Keratinocyte (primary cell): ENCODE results near the gene DMPK. TPM values are rescaled to one million over a fixed set of nuclear protein-coding genes. Genes with fewer than 3 reads are reported as not detected.

Source experiments
- DNase-seq: peaks from one replicate; pipeline ENCODE4 v3.0.0-alpha.2; 2011; ENCODE audit warnings: low read depth, missing footprints, low spot score
- FAIRE-seq: peaks from 2 replicates; lab custom pipeline; 2011; peaks lifted over from hg19 to GRCh38; lab: Jason Lieb, UNC
- H2AFZ ChIP-seq: 2 replicates; pipeline ENCODE4 v1.6.0; 2012; ENCODE audit warnings: low read length, control low read depth, inconsistent platforms; ENCODE audit not compliant: control insufficient read depth
- H3K27ac ChIP-seq: 2 replicates; pipeline ENCODE4 v1.5.1; 2011; ENCODE audit warnings: low read length; ENCODE audit not compliant: control insufficient read depth, insufficient read depth
- H3K27me3 ChIP-seq: 3 replicates; pipeline ENCODE4 v1.6.0; 2011; ENCODE audit warnings: low read length; ENCODE audit not compliant: control insufficient read depth, insufficient read depth; ENCODE audit errors: extremely low read depth
- H3K36me3 ChIP-seq, 2 experiments: 2 replicates in 1 of 2; 3 replicates in 1 of 2; pipeline ENCODE4 v1.5.1; 2011; ENCODE audit warnings: low read length in 2 of 2, mild to moderate bottlenecking in 1 of 2; ENCODE audit not compliant: control insufficient read depth in 2 of 2, insufficient read depth in 2 of 2; ENCODE audit errors: extremely low read depth in 1 of 2
- H3K4me1 ChIP-seq: 3 replicates; pipeline ENCODE4 v1.5.1; 2011; ENCODE audit warnings: low read length; ENCODE audit not compliant: control insufficient read depth, insufficient read depth; ENCODE audit errors: extremely low read depth
- H3K4me2 ChIP-seq: 3 replicates; pipeline ENCODE4 v1.6.0; 2011; ENCODE audit warnings: low read depth, low read length; ENCODE audit not compliant: control insufficient read depth, insufficient read depth; ENCODE audit errors: extremely low read depth
- H3K4me3 ChIP-seq, 3 experiments: fragments of 200-600 bp in 1 of 3; sonication (generic) in 1 of 3; 2 replicates in 2 of 3; 3 replicates in 1 of 3; pipeline ENCODE4 v1.5.1; 2011 to 2016; ENCODE audit warnings: low read length in 3 of 3, mild to moderate bottlenecking in 3 of 3, control low read depth in 2 of 3, inconsistent platforms in 1 of 3, low read depth in 1 of 3, mixed read lengths in 1 of 3, mixed run types in 1 of 3, moderate library complexity in 1 of 3; ENCODE audit not compliant: control insufficient read depth in 2 of 3, insufficient read depth in 2 of 3; ENCODE audit errors: extremely low read depth in 1 of 3
- H3K79me2 ChIP-seq: 2 replicates; pipeline ENCODE4 v1.6.0; 2012; ENCODE audit warnings: low read length; ENCODE audit not compliant: control insufficient read depth, insufficient read depth
- H3K9ac ChIP-seq: 3 replicates; pipeline ENCODE4 v1.6.0; 2011; ENCODE audit warnings: low read length; ENCODE audit not compliant: control insufficient read depth, insufficient read depth; ENCODE audit errors: extremely low read depth
- H3K9me1 ChIP-seq: 3 replicates; pipeline ENCODE4 v1.6.0; 2011; ENCODE audit warnings: low read length; ENCODE audit not compliant: control insufficient read depth, insufficient read depth; ENCODE audit errors: extremely low read depth
- H3K9me3 ChIP-seq: 2 replicates; pipeline ENCODE4 v1.5.1; 2012; ENCODE audit warnings: low read depth, low read length; ENCODE audit not compliant: control insufficient read depth
- H4K20me1 ChIP-seq: 3 replicates; pipeline ENCODE4 v1.6.0; 2011; ENCODE audit warnings: low read length; ENCODE audit not compliant: control insufficient read depth, insufficient read depth; ENCODE audit errors: extremely low read depth
- EZH2 ChIP-seq: IDR thresholded peaks from one replicate; pipeline ENCODE4 v1.6.1; 2012; ENCODE audit warnings: inconsistent platforms, mild to moderate bottlenecking, low read length, moderate library complexity
- dilution Hi-C: fragments of 300-500 bp; cut with MboI; formaldehyde crosslinking; loops from one replicate; pipeline ENCODE4 v1.7.0; 2020; ENCODE audit warnings: low sequenced_read_pairs; ENCODE audit not compliant: extremely low pct_ligation_motif_present
- polyA plus RNA-seq, 5 experiments: library from polyadenylated mRNA; depleted of rRNA in 3 of 5; stranded (reverse) in 3 of 5; stranded (forward) in 1 of 5; unstranded in 1 of 5; fragments of >200 nt; gene quantifications; 1 replicate in 1 of 5; 2 replicates in 3 of 5; 3 replicates in 1 of 5; pipeline versions ENCODE4 v1.2.1 to v1.2.3, GENCODE V29; 2011 to 2012; ENCODE audit warnings: missing spikeins in 2 of 5, low read depth in 1 of 5, low replicate concordance in 1 of 5
- TF ChIP-seq, protein P1 (sequence below), 3 experiments: IDR thresholded peaks in 1 of 3; conservative IDR thresholded peaks in 1 of 3; optimal IDR thresholded peaks in 1 of 3; 2 replicates in 2 of 3; 3 replicates in 1 of 3; pipeline versions ENCODE3 to v1.5.1; 2011; ENCODE audit warnings: low read length in 3 of 3, mild to moderate bottlenecking in 3 of 3, moderate library complexity in 2 of 3, control low read depth in 1 of 3, inconsistent platforms in 1 of 3; ENCODE audit not compliant: insufficient read depth in 2 of 3; ENCODE audit errors: extremely low read depth in 1 of 3

Gene DMPK
- polyA plus RNA-seq, 1 donor (not counting 4 experiments of a cell fraction or from before 2014, with no cell fraction given) = 7.0 TPM

DNA sequence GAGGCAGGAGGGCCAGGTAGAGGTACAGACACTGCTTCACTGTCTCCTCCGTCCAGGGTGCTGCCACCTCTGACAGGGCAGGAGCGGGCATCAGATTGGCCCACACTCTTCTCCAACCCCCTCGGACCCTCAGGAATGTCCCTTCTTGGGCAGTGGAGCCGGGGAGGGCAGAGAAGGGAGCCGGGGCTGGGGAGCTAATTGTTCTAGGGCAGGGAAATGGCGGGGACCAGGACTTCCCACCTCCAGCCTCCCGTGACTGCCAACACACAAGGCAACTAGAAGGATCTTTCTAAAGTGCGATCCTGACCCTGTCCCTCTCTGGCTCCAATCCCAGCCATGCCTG, 42.9 kb upstream of the DMPK start:
- Histone ChIP-seq H3K27me3 (no peaks in the 10 kb centered on the region), H3K9ac (no peak overlapping the region), H3K4me1 (peaks cover 11% of the 10 kb centered on the region), H3K4me3 (no peak overlapping the region), H4K20me1 (no peaks in the 10 kb centered on the region), H3K79me2 (no peaks in the 10 kb centered on the region), H3K4me2 (no peak overlapping the region), H3K36me3 (peaks cover 40 to 49% of the 10 kb centered on the region in 2 experiments), H3K9me1 (peaks cover 3% of the 10 kb centered on the region), H2AFZ (no peak overlapping the region), H3K27ac (no peak overlapping the region), H3K9me3 (no peaks in the 10 kb centered on the region)
- dilution Hi-C loops = no loop called here
- TF ChIP-seq, protein P1, sequence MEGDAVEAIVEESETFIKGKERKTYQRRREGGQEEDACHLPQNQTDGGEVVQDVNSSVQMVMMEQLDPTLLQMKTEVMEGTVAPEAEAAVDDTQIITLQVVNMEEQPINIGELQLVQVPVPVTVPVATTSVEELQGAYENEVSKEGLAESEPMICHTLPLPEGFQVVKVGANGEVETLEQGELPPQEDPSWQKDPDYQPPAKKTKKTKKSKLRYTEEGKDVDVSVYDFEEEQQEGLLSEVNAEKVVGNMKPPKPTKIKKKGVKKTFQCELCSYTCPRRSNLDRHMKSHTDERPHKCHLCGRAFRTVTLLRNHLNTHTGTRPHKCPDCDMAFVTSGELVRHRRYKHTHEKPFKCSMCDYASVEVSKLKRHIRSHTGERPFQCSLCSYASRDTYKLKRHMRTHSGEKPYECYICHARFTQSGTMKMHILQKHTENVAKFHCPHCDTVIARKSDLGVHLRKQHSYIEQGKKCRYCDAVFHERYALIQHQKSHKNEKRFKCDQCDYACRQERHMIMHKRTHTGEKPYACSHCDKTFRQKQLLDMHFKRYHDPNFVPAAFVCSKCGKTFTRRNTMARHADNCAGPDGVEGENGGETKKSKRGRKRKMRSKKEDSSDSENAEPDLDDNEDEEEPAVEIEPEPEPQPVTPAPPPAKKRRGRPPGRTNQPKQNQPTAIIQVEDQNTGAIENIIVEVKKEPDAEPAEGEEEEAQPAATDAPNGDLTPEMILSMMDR (optimal IDR thresholded peaks at IDR 0.05 in 1 of 3, IDR thresholded peaks at IDR 0.05 in 1 of 3, conservative IDR thresholded peaks at IDR 0.05 in 1 of 3; ENCODE audit: extremely low read depth in 1 of 3, insufficient read depth in 2 of 3, low read length in 3 of 3) = no peak
- no peak for TF ChIP-seq EZH2
- FAIRE-seq (no peak), DNase-seq (no peak)

- Histone ChIP-seq H3K9ac (no peak overlapping the region), H3K4me2 (no peak overlapping the region), H3K27ac (no peak overlapping the region), H3K9me1 (peaks cover 3% of the 10 kb centered on the region), H3K4me1 (peaks cover 11% of the 10 kb centered on the region), H2AFZ (no peak overlapping the region), H3K79me2 (no peaks in the 10 kb centered on the region), H3K9me3 (no peaks in the 10 kb centered on the region), H3K36me3 (peaks cover 41 to 44% of the 10 kb centered on the region in 2 experiments), H3K27me3 (no peaks in the 10 kb centered on the region), H3K4me3 (no peak overlapping the region), H4K20me1 (no peaks in the 10 kb centered on the region)
- no peak for FAIRE-seq
- TF ChIP-seq EZH2 = no peak
- TF ChIP-seq, protein P1 (optimal IDR thresholded peaks at IDR 0.05 in 1 of 3, IDR thresholded peaks at IDR 0.05 in 1 of 3, conservative IDR thresholded peaks at IDR 0.05 in 1 of 3; ENCODE audit: extremely low read depth in 1 of 3, insufficient read depth in 2 of 3, low read length in 3 of 3) = no peak
- dilution Hi-C loops = no loop called here
- no peak for DNase-seq
Observed at GRCh38 chr19:45824531-45825262, 42.4 kb upstream of the DMPK start.
